CD4-positive, alpha-beta T cell treated with Interleukin-2 at 100 ng/mL for 4 hours (primary cell): ENCODE measurements around the gene LTO1.
"Not testable (repeated sequence)": the region's sequence is repeated elsewhere in the genome, so short reads cannot be mapped to it uniquely, and the experiment has no call there.

Experiments
- DNase-seq: peaks from one replicate; pipeline ENCODE4 v3.0.0-alpha.2; 2020; ENCODE audit warnings: low spot score

The LTO1 gene

DNA sequence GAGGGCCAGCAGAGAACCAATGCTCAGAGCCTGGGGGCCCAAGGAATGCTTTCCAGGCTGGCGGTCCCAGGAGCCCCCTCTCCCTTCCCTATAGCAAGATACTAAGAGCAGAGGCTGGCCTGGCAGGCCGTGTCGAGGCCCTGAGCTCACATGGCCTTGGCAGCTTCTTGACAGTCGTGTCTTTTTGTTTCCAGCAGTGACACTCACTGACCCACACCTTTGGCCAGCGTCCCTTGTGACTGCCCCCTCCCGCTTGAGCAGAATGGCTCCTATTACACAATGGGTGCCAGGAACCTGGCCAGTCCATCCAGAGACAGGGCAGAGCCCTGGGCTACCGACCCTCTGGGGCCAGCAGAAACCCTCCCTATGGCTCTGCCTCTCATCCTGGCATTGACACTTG lies 40.6 kb downstream of the LTO1 start:
- DNase-seq: no peak

GRCh38 chr11:69634069-69634468 lies 41.1 kb downstream of the LTO1 start:
- no peak for DNase-seq

- DNase-seq: no peak
Observed at GRCh38 chr11:69632900-69633299, 42.3 kb downstream of the LTO1 start.

DNA sequence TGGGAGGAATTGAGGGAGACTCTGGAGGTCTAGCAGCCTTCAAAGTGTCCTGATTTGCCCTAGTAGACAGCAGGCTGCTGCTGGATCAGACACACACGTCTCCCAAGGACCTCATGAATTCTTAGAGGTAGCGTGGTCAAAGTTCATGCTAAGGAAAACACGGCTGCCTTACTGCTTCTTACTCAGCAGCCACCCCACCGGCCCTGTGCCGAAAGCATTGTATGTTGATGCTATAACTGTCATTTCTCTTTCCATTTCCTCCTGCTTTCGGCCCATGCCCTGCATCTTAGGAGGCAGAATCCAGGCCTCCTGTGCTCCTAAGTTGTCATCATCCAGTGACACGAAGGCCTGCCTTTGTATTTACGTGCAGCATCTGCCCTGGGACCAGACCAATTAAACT lies 44.7 kb downstream of the LTO1 start:
- no peak for DNase-seq

DNA sequence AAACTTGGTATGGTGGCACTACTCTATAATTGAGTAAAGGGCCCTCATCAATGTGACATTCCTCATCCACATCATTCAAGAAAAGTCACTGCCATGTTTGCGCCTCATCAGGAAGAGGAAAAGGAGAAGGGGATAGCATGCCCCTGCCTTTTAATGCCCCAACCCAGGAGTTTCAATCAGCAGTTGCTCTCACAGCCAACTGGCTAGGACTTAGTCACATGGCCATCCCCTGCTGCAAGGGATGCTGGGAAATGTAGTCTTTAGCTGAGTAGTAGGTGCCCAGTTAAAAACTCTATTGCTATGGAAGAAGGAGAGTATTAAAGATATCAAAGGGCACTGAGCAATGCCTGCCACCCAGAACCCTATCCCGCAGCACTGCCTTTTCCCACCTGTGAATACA lies 45.1 kb downstream of the LTO1 start:
- DNase-seq: no peak

- no peak for DNase-seq
Observed at GRCh38 chr11:69627551-69627950, 47.6 kb downstream of the LTO1 start.

- DNase-seq: no peak
Observed at GRCh38 chr11:69625476-69625875, 49.7 kb downstream of the LTO1 start.

- no peak for DNase-seq
Observed at GRCh38 chr11:69624293-69624692, 50.9 kb downstream of the LTO1 start.

DNA sequence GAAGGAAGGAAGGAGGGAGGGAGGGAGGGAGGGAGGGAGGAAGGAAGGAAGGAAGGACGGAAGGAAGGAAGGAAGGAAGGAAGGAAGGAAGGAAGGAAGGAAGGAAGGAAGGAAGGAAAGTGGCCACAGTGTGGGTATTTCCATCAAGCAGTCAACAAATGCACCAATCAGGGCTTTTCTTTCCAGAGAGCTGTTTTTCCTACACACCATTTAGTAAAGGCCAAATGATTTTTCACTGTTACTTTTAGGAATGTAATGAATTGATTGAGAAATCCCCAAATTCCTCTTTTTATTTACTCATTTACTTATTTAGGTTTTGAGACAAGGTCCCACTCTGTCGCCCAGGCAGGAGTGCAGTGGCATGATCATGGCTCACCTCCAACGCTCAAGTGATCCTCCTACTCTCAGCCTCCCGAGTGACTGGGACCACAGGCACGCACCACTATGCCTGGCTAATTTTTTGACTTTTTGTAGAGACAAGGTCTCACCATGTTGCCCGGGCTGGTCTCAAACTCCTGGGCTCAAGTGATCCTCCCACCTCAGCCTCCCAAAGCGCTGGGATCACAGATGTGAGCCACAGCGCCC lies 53.0 kb downstream of the LTO1 start:
- DNase-seq: not testable (repeated sequence)

GRCh38 chr11:69620683-69621290 lies 54.4 kb downstream of the LTO1 start:
- no peak for DNase-seq

- DNase-seq: no peak
Observed at GRCh38 chr11:69618237-69618636, 56.9 kb downstream of the LTO1 start.

DNA sequence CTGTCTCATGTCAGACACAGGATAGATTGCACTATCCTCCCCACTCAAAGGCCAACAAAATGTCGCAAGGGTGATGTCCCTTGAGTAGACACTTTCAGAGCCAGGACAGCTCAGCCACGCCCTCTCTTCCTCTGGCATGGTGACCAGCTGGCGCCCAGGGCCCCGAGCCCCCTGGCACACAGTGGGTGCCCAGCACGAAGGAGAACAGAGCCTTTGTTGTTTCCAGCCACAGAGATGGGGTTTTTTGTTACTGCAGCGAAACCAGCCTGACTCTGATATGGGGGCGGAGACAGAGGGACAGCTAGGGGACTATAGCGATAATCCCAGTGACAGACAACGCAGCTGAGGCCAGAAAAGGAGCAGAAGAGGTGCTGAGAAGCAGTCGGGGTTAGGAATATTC lies 57.5 kb downstream of the LTO1 start:
- DNase-seq: no peak

GRCh38 chr11:69617220-69617619 lies 57.9 kb downstream of the LTO1 start:
- DNase-seq: no peak
